WTC11 (cell line): ENCODE measurements around the gene MEF2B. TPM values are rescaled to one million over a fixed set of nuclear protein-coding genes. Genes with fewer than 3 reads are reported as not detected.

Experiments
- ATAC-seq: fragments of 200-7000 bp; cut with Tn5 transposase; 2 replicates; pipeline ENCODE4 v1.10.0; 2021; ENCODE audit warnings: mild to moderate bottlenecking, moderate library complexity
- CTCF ChIA-PET: fragments of 300-600 bp; sonication (Branson Sonifier 250); formaldehyde crosslinking; loops from one replicate; lab custom pipeline; 2021; ENCODE audit warnings: antibody characterized with exemption; lab: Charles Lee
- POLR2A ChIA-PET: fragments of 350-600 bp; sonication (Branson Sonifier 250); formaldehyde crosslinking; loops from one replicate; lab custom pipeline; 2021; ENCODE audit warnings: antibody characterized with exemption; lab: Charles Lee
- DNase-seq: peaks from one replicate; pipeline ENCODE4 v3.0.0; 2021; ENCODE audit warnings: low spot score
- H3K27ac Mint-ChIP-seq: 2 replicates; pipeline ENCODE4 v1.8.0; 2021; ENCODE audit warnings: mixed read lengths
- H3K27me3 Mint-ChIP-seq: 2 replicates; pipeline ENCODE4 v1.8.0; 2021; ENCODE audit warnings: low read depth, mild to moderate bottlenecking, moderate library complexity, mixed read lengths
- H3K36me3 Mint-ChIP-seq: 2 replicates; pipeline ENCODE4 v1.8.0; 2021; ENCODE audit warnings: mixed read lengths
- H3K4me1 Mint-ChIP-seq: 2 replicates; pipeline ENCODE4 v1.8.0; 2022; ENCODE audit warnings: mixed read lengths
- H3K4me3 Mint-ChIP-seq: 2 replicates; pipeline ENCODE4 v1.8.0; 2021; ENCODE audit warnings: mild to moderate bottlenecking, moderate library complexity, mixed read lengths
- H3K9me3 Mint-ChIP-seq: 2 replicates; pipeline ENCODE4 v1.8.0; 2021; ENCODE audit warnings: mixed read lengths
- ATF1 ChIP-seq: sonication (generic); formaldehyde crosslinking; IDR thresholded peaks from 2 replicates; pipeline ENCODE4 v1.8.1; 2023; ENCODE audit warnings: mild to moderate bottlenecking, moderate library complexity, missing genetic modification reagents
- CREM ChIP-seq: sonication (generic); formaldehyde crosslinking; IDR thresholded peaks from 2 replicates; pipeline ENCODE4 v1.8.1; 2022; ENCODE audit warnings: mild to moderate bottlenecking, missing genetic modification reagents, moderate library complexity
- GTF2I ChIP-seq: fragments of 250-450 bp; sonication (Bioruptor Pico); conservative IDR thresholded peaks from 2 replicates; pipeline ENCODE4 v1.4.0; 2021; ENCODE audit warnings: mild to moderate bottlenecking
- JUN ChIP-seq: sonication (generic); formaldehyde crosslinking; IDR thresholded peaks from 2 replicates; pipeline ENCODE4 v1.8.0; 2023; ENCODE audit warnings: mild to moderate bottlenecking, missing genetic modification reagents
- MXD4 ChIP-seq: fragments of 250-450 bp; sonication (Bioruptor Pico); IDR thresholded peaks from 2 replicates; pipeline ENCODE4 v1.8.0; 2021; ENCODE audit warnings: mild to moderate bottlenecking, moderate library complexity, borderline replicate concordance
- NR1H2 ChIP-seq: sonication (generic); formaldehyde crosslinking; IDR thresholded peaks from 2 replicates; pipeline ENCODE4 v1.9.0; 2021; ENCODE audit warnings: mild to moderate bottlenecking, moderate library complexity, missing genetic modification reagents
- ZNF423 ChIP-seq: fragments of 250-450 bp; sonication (Bioruptor Pico); IDR thresholded peaks from 2 replicates; pipeline ENCODE4 v2.1.2; 2022; ENCODE audit warnings: mild to moderate bottlenecking, moderate library complexity
- ZNF671 ChIP-seq: fragments of 250-450 bp; sonication (Bioruptor Pico); IDR thresholded peaks from 2 replicates; pipeline ENCODE4 v1.8.0; 2021; ENCODE audit warnings: mild to moderate bottlenecking
- total RNA-seq: library from RNA; stranded (reverse); gene quantifications from 3 replicates; pipeline ENCODE4 v1.2.3, GENCODE V29; 2021
- TF ChIP-seq, protein P1 (sequence below): fragments of 250-450 bp; sonication (Bioruptor Pico); IDR thresholded peaks from 2 replicates; pipeline ENCODE4 v1.8.0; 2021; ENCODE audit warnings: mild to moderate bottlenecking
- TF ChIP-seq, protein P2 (sequence below): fragments of 250-450 bp; sonication (Bioruptor Pico); IDR thresholded peaks from 2 replicates; pipeline ENCODE4 v1.9.0; 2021; ENCODE audit warnings: mild to moderate bottlenecking
- TF ChIP-seq, protein P3 (sequence below): sonication (generic); formaldehyde crosslinking; IDR thresholded peaks from 2 replicates; pipeline ENCODE4 v1.8.1; 2022; ENCODE audit warnings: mild to moderate bottlenecking, missing genetic modification reagents, moderate library complexity, borderline replicate concordance
- TF ChIP-seq, protein P4 (sequence below): sonication (generic); formaldehyde crosslinking; IDR thresholded peaks from 2 replicates; pipeline ENCODE4 v1.8.0; 2022; ENCODE audit warnings: missing genetic modification reagents
- TF ChIP-seq, protein P5 (sequence below): fragments of 250-450 bp; sonication (Bioruptor Pico); IDR thresholded peaks from 2 replicates; pipeline ENCODE4 v1.9.0; 2021; ENCODE audit warnings: mild to moderate bottlenecking, borderline replicate concordance

Gene MEF2B
- total RNA-seq, 1 experiment from 2014 or later, result 1.7 TPM

DNA sequence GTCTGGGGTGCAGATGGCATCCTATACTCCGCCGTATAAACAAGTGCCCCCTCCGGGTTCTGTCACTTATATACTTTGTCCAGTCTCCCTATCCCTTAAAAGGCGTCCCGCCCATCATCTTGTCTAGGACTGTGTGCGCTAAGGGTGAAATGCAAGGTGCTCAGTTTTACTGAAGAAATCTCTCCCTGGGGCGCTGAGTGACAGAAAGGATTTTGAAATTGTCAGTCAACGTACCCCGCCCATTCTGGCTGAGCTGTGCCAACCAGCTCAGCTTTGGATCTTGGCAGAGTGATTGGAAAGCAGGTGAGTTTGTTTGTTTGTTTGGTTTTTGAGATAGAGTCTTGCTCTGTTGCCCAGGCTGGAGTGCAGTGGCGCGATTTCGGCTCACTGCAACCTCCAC is 27.7 kb downstream of the MEF2B start (continued):
- TF ChIP-seq ZNF671 (CRISPR knock-in tag) (no peak), ZNF423 (no peak), CREM (CRISPR knock-in tag) (no peak), GTF2I (CRISPR knock-in tag) (no peak), MXD4 (no peak), JUN (CRISPR knock-in tag) (no peak), NR1H2 (CRISPR knock-in tag) (no peak), ATF1 (CRISPR knock-in tag) (no peak)
- TF ChIP-seq, protein P1, sequence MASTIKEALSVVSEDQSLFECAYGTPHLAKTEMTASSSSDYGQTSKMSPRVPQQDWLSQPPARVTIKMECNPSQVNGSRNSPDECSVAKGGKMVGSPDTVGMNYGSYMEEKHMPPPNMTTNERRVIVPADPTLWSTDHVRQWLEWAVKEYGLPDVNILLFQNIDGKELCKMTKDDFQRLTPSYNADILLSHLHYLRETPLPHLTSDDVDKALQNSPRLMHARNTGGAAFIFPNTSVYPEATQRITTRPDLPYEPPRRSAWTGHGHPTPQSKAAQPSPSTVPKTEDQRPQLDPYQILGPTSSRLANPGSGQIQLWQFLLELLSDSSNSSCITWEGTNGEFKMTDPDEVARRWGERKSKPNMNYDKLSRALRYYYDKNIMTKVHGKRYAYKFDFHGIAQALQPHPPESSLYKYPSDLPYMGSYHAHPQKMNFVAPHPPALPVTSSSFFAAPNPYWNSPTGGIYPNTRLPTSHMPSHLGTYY (CRISPR knock-in tag), result no peak
- TF ChIP-seq, protein P2, sequence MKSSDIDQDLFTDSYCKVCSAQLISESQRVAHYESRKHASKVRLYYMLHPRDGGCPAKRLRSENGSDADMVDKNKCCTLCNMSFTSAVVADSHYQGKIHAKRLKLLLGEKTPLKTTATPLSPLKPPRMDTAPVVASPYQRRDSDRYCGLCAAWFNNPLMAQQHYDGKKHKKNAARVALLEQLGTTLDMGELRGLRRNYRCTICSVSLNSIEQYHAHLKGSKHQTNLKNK, result no peak
- TF ChIP-seq, protein P3, sequence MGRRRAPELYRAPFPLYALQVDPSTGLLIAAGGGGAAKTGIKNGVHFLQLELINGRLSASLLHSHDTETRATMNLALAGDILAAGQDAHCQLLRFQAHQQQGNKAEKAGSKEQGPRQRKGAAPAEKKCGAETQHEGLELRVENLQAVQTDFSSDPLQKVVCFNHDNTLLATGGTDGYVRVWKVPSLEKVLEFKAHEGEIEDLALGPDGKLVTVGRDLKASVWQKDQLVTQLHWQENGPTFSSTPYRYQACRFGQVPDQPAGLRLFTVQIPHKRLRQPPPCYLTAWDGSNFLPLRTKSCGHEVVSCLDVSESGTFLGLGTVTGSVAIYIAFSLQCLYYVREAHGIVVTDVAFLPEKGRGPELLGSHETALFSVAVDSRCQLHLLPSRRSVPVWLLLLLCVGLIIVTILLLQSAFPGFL, result no peak
- TF ChIP-seq, all 79 proteins: peak for 0

DNA sequence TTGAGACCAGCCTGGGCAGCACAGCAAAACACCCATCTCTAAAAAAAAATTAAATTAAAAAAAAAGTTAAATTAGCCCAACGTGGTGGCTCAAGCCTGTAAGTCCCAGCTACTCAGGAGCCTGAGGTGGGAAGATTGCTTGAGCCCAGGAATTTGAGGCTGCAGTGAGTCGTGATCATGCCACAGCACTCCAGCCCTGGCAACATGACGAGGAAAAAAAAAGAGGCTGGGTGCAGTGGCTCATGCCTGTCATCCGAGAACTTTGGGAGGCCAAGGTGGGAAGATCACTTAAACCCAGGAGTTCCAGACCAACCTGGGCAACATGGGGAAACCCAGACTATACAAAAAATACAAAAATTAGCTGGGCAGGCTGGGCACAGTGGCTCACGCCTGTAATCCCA is 29.6 kb downstream of the MEF2B start:
- TF ChIP-seq, protein P4, sequence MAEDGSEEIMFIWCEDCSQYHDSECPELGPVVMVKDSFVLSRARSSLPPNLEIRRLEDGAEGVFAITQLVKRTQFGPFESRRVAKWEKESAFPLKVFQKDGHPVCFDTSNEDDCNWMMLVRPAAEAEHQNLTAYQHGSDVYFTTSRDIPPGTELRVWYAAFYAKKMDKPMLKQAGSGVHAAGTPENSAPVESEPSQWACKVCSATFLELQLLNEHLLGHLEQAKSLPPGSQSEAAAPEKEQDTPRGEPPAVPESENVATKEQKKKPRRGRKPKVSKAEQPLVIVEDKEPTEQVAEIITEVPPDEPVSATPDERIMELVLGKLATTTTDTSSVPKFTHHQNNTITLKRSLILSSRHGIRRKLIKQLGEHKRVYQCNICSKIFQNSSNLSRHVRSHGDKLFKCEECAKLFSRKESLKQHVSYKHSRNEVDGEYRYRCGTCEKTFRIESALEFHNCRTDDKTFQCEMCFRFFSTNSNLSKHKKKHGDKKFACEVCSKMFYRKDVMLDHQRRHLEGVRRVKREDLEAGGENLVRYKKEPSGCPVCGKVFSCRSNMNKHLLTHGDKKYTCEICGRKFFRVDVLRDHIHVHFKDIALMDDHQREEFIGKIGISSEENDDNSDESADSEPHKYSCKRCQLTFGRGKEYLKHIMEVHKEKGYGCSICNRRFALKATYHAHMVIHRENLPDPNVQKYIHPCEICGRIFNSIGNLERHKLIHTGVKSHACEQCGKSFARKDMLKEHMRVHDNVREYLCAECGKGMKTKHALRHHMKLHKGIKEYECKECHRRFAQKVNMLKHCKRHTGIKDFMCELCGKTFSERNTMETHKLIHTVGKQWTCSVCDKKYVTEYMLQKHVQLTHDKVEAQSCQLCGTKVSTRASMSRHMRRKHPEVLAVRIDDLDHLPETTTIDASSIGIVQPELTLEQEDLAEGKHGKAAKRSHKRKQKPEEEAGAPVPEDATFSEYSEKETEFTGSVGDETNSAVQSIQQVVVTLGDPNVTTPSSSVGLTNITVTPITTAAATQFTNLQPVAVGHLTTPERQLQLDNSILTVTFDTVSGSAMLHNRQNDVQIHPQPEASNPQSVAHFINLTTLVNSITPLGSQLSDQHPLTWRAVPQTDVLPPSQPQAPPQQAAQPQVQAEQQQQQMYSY (CRISPR knock-in tag), result no peak
- TF ChIP-seq NR1H2 (CRISPR knock-in tag), result no peak
- TF ChIP-seq, protein P5, sequence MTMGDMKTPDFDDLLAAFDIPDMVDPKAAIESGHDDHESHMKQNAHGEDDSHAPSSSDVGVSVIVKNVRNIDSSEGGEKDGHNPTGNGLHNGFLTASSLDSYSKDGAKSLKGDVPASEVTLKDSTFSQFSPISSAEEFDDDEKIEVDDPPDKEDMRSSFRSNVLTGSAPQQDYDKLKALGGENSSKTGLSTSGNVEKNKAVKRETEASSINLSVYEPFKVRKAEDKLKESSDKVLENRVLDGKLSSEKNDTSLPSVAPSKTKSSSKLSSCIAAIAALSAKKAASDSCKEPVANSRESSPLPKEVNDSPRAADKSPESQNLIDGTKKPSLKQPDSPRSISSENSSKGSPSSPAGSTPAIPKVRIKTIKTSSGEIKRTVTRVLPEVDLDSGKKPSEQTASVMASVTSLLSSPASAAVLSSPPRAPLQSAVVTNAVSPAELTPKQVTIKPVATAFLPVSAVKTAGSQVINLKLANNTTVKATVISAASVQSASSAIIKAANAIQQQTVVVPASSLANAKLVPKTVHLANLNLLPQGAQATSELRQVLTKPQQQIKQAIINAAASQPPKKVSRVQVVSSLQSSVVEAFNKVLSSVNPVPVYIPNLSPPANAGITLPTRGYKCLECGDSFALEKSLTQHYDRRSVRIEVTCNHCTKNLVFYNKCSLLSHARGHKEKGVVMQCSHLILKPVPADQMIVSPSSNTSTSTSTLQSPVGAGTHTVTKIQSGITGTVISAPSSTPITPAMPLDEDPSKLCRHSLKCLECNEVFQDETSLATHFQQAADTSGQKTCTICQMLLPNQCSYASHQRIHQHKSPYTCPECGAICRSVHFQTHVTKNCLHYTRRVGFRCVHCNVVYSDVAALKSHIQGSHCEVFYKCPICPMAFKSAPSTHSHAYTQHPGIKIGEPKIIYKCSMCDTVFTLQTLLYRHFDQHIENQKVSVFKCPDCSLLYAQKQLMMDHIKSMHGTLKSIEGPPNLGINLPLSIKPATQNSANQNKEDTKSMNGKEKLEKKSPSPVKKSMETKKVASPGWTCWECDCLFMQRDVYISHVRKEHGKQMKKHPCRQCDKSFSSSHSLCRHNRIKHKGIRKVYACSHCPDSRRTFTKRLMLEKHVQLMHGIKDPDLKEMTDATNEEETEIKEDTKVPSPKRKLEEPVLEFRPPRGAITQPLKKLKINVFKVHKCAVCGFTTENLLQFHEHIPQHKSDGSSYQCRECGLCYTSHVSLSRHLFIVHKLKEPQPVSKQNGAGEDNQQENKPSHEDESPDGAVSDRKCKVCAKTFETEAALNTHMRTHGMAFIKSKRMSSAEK (CRISPR knock-in tag), result no peak
- TF ChIP-seq, protein P2, result no peak
- Mint-ChIP-seq H3K9me3 (0 out of 2 replicates have a peak, but pooled peaks cover 4% of the 10 kb centered on the region), H3K27me3 (peaks cover 55% of the 10 kb centered on the region), H3K27ac (no peak overlapping the region), H3K36me3 (no peaks in the 10 kb centered on the region), H3K4me3 (no peak overlapping the region), H3K4me1 (peaks cover 14% of the 10 kb centered on the region)
- ATAC-seq (no peak), DNase-seq (no peak)
- ChIA-PET CTCF (interaction anchor here (0.8 to 1.9 kb wide), 5 partner anchors 19 to 85 kb away, joined by 3 to 4 read pairs (median 3); partner anchors contain the start of gene SLC25A42), POLR2A (no interaction called here)
